Activated naive CD4-positive, alpha-beta T cell treated with anti-CD3 and anti-CD28 coated beads for 36 hours (primary cell): ENCODE results near the gene RFC4. TPM values are rescaled to one million over a fixed set of nuclear protein-coding genes. Genes with fewer than 3 reads are reported as not detected.
"Not testable (repeated sequence)": the region's sequence is repeated elsewhere in the genome, so short reads cannot be mapped to it uniquely, and the experiment has no call there.

Source experiments
- CTCF ChIA-PET: fragments of 350-600 bp; sonication (Branson Sonifier 250); formaldehyde crosslinking; loops from one replicate; lab custom pipeline; 2021; ENCODE audit warnings: antibody characterized with exemption; lab: Charles Lee
- DNase-seq: peaks from one replicate; pipeline ENCODE4 v3.0.0-alpha.2; 2020
- H3K27ac Mint-ChIP-seq: one replicate; pipeline ENCODE4 v1.8.0; 2021; ENCODE audit warnings: mild to moderate bottlenecking, mixed read lengths
- H3K27me3 Mint-ChIP-seq: one replicate; pipeline ENCODE4 v1.8.0; 2021; ENCODE audit warnings: low read depth, mixed read lengths
- H3K36me3 Mint-ChIP-seq: one replicate; pipeline ENCODE4 v1.8.0; 2021; ENCODE audit warnings: low read depth, mixed read lengths
- H3K4me1 Mint-ChIP-seq: one replicate; pipeline ENCODE4 v1.8.0; 2021; ENCODE audit warnings: low read depth, mixed read lengths
- H3K4me3 Mint-ChIP-seq: one replicate; pipeline ENCODE4 v1.8.0; 2021; ENCODE audit warnings: mild to moderate bottlenecking, moderate library complexity, mixed read lengths
- H3K9me3 Mint-ChIP-seq: one replicate; pipeline ENCODE4 v1.8.0; 2021; ENCODE audit warnings: mixed read lengths
- intact Hi-C: fragments of 100-400 bp; cut with micrococcal nuclease; formaldehyde crosslinking; loops from one replicate; pipeline ENCODE4 v1.15.1; 2023
- total RNA-seq, 2 experiments: library from RNA; stranded (reverse); gene quantifications; one replicate each; pipeline ENCODE4 v1.2.3, GENCODE V29; 2021

Gene RFC4
- total RNA-seq, 2 experiments from 2014 or later, result 135 to 136 TPM

DNA sequence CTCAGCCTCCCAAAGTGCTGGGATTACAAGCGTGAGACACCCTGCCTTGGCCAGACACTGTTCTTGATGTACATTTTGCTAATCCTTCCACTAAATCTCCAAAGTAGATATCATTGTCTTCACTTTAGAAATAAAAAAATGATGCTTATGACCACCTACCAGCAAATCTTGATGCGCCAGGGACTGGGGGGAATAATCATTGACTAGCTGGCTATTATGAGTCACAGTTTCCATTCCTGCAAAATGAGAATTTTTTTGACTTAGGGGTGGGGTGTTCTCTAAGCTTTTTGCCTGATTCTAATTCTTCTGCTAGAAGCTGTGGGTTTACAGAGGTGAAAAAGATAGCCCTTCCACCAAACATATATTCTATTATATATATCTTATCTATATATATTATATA is 17.1 kb upstream of the RFC4 start:
- intact Hi-C loops, result loop anchor here (5.0 to 10.0 kb wide), 3 partner anchors 566 to 846 kb away; partner anchors contain the start of gene ETV5
- no peak overlapping the region for H3K4me3 Mint-ChIP-seq

DNA sequence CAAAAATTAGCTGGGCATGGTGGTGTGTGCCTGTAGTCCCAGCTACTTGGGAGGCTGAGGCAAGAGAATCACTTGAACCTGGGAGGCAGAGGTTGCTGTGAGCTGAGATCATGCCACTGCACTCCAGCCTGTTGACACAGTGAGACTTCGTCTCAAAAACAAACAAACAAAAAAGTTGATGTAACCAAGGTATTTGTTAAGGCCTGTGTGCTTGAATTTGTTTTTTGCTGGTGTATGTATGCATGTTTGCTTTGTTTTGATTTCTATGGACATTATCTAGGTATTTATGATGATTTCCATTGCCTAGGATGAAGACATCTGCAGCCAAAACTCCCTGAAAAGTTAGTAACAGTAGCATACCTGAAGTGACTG is 16.1 kb upstream of the RFC4 start:
- Mint-ChIP-seq H3K27me3 (peaks cover 12% of the 10 kb centered on the region), H3K4me1 (peaks cover 25% of the 10 kb centered on the region)
- not testable (repeated sequence) for H3K4me3 Mint-ChIP-seq, H3K9me3 Mint-ChIP-seq, H3K27ac Mint-ChIP-seq, H3K36me3 Mint-ChIP-seq, DNase-seq
- intact Hi-C loops, result loop anchor here (5.0 to 10.0 kb wide), 3 partner anchors 565 to 845 kb away; partner anchors contain the start of gene ETV5
- CTCF ChIA-PET, result interaction anchor here (0.6 to 6.5 kb wide), 16 partner anchors 11 to 879 kb away, joined by 3 to 99 read pairs (median 4); partner anchors contain the start of genes AHSG, RFC4 and TBCCD1

More for the DNA sequence above, 17.1 kb upstream of the RFC4 start:
- no peak overlapping the region for H3K27ac Mint-ChIP-seq
- DNase-seq, result no peak
- no peaks in the 10 kb centered on the region for H3K9me3 Mint-ChIP-seq
- H3K4me1 Mint-ChIP-seq, result peaks cover 29% of the 10 kb centered on the region
- CTCF ChIA-PET, result interaction anchor here (0.9 to 6.5 kb wide), 3 partner anchors 11 to 208 kb away, joined by 3 to 99 read pairs (median 4); partner anchors contain the start of gene AHSG
- peaks cover 7% of the 10 kb centered on the region for H3K36me3 Mint-ChIP-seq
- H3K27me3 Mint-ChIP-seq, result peaks cover 14% of the 10 kb centered on the region

DNA sequence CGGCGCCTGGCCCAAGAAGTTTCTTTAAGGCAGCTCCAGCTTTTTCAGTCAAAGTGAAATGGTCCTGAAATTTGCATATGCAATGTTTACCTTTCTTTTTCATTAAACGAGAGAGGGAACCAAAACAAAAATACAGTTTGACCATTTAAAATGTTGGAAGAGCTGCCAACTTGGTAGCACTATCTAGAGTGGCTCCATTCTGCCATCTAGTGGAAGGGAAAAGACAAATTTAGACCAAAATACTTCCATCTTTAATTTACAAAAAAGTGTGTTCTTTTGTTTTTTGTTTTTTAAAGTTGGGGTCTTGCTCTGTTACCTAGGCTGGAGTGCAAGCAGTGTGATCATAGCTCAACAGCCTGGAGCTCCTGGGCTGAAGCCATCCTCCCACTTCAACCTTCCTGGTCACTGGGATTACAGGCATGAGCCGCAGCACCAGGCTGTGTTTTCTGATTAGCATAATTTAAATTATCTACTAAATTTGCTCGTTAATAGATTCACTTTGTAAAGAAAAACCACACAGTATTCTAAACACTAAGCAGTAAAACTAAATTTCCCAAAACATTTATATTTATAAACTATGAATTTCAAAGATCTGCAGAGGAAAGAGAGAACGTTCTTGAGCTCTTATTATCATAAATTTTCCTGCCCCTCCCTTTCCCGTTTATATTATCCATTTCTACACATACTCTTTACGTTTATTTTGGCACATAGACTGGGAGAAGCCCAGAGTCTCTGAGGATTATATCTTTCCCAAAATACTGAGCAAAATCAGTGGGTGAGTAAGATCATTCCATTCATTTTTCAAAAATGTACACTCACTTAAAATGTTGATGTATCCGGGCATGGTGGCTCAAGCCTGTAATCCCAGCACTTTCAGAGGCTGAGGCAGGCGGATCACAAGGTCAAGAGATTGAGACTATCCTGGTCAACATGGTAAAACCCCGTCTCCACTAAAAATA is 15.4 kb upstream of the RFC4 start:
- Mint-ChIP-seq H3K27ac (no peak overlapping the region), H3K36me3 (peaks cover 7% of the 10 kb centered on the region), H3K9me3 (no peaks in the 10 kb centered on the region), H3K4me1 (peaks cover 25% of the 10 kb centered on the region), H3K27me3 (peaks cover 12% of the 10 kb centered on the region), H3K4me3 (no peak overlapping the region)
- intact Hi-C loops, result loop anchor here (1.0 to 10.0 kb wide), 4 partner anchors 204 to 844 kb away; partner anchors contain the start of gene ETV5
- CTCF ChIA-PET, result interaction anchor here (0.6 to 6.5 kb wide), 26 partner anchors 12 to 878 kb away, joined by 3 to 99 read pairs (median 3); partner anchors contain the start of genes ADIPOQ, AHSG, RFC4 and TBCCD1
- peak; percentile 12 for DNase-seq

DNA sequence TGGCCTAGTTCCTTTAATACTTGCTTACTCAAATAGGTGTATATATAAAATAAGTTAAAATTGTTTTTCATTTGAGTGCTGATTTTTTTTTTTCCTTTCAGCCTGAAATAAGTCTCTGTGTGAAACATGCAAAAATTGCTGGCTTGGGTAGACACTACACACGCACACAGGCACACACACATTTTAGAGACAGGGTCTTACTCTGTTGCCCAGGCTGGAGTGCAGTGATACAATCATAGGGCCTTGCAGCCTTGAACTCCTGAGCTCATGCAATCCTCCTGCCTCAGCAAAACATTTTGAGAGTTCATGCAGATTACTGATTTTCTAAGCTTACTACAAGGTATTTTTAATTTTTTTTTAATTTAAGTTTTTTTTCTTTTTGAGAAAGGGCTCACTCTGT is 12.7 kb upstream of the RFC4 start:
- CTCF ChIA-PET, result interaction anchor here (1.1 to 6.5 kb wide), 6 partner anchors 8 to 230 kb away, joined by 3 to 99 read pairs (median 3); partner anchors contain the start of gene AHSG
- H3K4me3 Mint-ChIP-seq, result no peak overlapping the region
- H3K36me3 Mint-ChIP-seq, result no peaks in the 10 kb centered on the region
- H3K27ac Mint-ChIP-seq, result no peak overlapping the region
- no peaks in the 10 kb centered on the region for H3K9me3 Mint-ChIP-seq
- no peak for DNase-seq
- H3K27me3 Mint-ChIP-seq, result peaks cover 1% of the 10 kb centered on the region
- intact Hi-C loops, result no loop called here
- peaks cover 4% of the 10 kb centered on the region for H3K4me1 Mint-ChIP-seq

DNA sequence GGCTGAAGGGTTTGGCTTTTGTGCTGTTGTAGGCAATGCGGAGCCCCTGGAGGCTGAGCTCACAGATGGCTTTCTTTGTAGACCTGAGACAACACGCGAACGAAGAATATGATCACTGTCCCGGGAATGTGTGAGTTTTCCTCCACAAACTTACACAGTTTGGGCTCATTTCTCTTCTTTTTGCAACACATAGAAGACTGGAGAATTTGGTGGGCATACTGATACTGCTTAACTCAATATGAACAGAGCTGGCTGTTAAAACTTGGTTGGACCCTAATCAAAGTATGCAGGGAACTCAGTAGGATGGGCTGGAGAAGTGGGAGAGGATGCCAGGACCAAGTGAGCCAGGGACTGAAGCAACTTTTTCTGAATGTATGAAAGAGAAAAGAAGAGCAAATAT is 12.2 kb upstream of the RFC4 start:
- no peaks in the 10 kb centered on the region for H3K27me3 Mint-ChIP-seq
- DNase-seq, result no peak
- H3K4me1 Mint-ChIP-seq, result peaks cover 3% of the 10 kb centered on the region
- intact Hi-C loops, result no loop called here
- H3K36me3 Mint-ChIP-seq, result no peaks in the 10 kb centered on the region
- CTCF ChIA-PET, result interaction anchor here (0.9 to 6.5 kb wide), 5 partner anchors 8 to 248 kb away, joined by 3 to 99 read pairs (median 3); partner anchors contain the start of gene AHSG
- no peak overlapping the region for H3K27ac Mint-ChIP-seq
- H3K4me3 Mint-ChIP-seq, result no peak overlapping the region
- H3K9me3 Mint-ChIP-seq, result no peaks in the 10 kb centered on the region

DNA sequence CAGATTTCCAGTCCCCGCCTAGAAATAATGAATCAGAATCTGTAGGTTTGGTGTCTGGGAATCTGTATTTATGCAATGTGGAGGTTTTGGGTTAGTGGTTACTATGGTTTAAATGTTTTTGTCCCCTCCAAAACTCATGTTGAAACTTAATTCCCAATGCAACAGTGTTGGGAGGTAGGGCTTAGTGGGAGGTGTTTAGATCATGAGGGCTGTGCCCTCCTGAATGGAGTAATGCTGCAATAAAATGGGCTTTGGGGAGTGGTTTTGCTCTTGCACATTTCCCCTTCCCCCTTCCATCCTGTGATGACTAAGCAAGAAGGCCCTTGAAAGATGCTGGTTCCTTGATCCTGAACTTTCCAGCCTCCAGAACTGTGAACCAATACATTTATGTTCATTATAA is 9.2 kb upstream of the RFC4 start:
- H3K9me3 Mint-ChIP-seq, result no peaks in the 10 kb centered on the region
- H3K27me3 Mint-ChIP-seq, result no peaks in the 10 kb centered on the region
- H3K36me3 Mint-ChIP-seq, result no peaks in the 10 kb centered on the region
- no peak for DNase-seq
- H3K4me3 Mint-ChIP-seq, result no peak overlapping the region
- no peaks in the 10 kb centered on the region for H3K4me1 Mint-ChIP-seq
- intact Hi-C loops, result no loop called here
- CTCF ChIA-PET, result no interaction called here
- no peak overlapping the region for H3K27ac Mint-ChIP-seq

DNA sequence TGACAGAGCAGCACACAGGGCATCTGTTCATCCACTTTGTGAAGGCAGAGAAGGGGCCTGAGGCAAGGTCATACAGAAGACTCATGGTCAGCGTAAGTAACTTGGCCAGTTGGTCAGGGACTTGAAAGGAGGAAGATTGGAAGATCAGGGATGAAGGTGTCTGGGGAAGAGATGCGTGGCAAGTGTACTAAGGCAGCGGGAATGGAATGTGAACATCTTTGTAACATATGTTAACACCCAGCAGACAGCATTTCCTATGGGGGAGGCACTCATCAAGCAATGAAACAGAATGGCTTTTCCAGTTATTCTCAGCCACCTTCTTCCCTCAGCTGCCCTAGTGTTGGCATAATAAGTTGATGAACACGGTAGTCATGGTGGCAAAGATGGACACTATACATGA is 7.8 kb upstream of the RFC4 start:
- no peaks in the 10 kb centered on the region for H3K27me3 Mint-ChIP-seq
- no peak overlapping the region for H3K27ac Mint-ChIP-seq
- intact Hi-C loops, result no loop called here
- no peaks in the 10 kb centered on the region for H3K9me3 Mint-ChIP-seq
- no peak for DNase-seq
- H3K4me3 Mint-ChIP-seq, result no peak overlapping the region
- CTCF ChIA-PET, result interaction anchor here (0.6 to 1.1 kb wide), 2 partner anchors 197 to 205 kb away, joined by 3 to 6 read pairs; no protein-coding TSS in a partner anchor
- no peaks in the 10 kb centered on the region for H3K4me1 Mint-ChIP-seq
- no peaks in the 10 kb centered on the region for H3K36me3 Mint-ChIP-seq

DNA sequence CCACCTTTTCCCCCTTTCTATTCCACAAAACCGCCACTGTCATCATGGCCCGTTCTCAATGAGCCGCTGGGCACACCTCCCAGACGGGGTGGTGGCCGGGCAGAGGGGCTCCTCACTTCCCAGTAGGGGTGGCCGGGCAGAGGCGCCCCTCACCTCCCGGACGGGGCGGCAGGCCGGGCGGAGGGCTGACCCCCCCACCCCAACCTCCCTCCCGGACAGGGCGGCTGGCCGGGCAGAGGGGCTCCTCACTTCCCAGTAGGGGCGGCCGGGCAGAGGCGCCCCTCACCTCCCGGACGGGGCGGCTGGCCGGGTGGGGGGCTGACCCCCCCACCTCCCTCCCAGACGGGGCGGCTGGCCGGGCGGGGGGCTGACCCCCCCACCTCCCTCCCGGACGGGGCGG is 5.0 kb upstream of the RFC4 start:
- H3K4me1 Mint-ChIP-seq, H3K36me3 Mint-ChIP-seq, H3K4me3 Mint-ChIP-seq, CTCF ChIA-PET, H3K9me3 Mint-ChIP-seq, H3K27ac Mint-ChIP-seq, H3K27me3 Mint-ChIP-seq, intact Hi-C loops, DNase-seq: not testable (repeated sequence)

DNA sequence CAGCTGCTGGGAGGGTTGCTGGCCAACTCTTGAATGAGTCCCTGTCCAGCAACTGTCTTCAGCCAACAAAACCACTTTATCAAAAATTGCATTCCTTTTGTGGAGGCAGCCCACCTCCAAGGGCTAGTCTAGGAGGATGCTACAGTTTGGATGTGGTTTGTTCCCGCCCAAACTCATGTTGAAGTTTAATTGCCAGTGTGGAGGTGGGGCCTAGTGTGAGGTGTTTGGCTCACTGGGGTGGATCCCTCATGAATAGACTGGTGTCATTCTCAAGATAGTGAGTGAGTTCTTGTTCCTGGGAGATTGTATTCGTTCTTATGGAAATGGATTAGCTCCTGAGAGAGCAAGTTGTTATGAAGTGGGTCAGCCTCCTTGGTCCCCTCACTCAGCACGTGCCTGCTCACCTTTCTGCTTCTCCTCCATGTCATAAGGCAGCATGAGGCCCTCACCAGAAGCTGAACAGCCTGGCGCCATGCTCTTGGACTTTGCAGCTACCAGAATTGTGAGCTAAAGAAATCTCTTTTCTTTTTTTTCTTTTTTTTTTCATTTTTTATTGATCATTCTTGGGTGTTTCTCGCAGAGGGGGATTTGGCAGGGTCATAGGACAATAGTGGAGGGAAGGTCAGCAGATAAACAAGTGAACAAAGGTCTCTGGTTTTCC is 4.2 kb upstream of the RFC4 start:
- no peaks in the 10 kb centered on the region for H3K27me3 Mint-ChIP-seq
- H3K36me3 Mint-ChIP-seq, result peaks cover 3% of the 10 kb centered on the region
- no peak overlapping the region for H3K4me3 Mint-ChIP-seq
- intact Hi-C loops, result no loop called here
- DNase-seq, result no peak
- peaks cover 5% of the 10 kb centered on the region for H3K4me1 Mint-ChIP-seq
- CTCF ChIA-PET, result interaction anchor here (1.2 kb wide), 1 partner anchor 11 kb away, joined by 7 read pairs; no protein-coding TSS in a partner anchor
- no peak overlapping the region for H3K27ac Mint-ChIP-seq
- no peaks in the 10 kb centered on the region for H3K9me3 Mint-ChIP-seq

DNA sequence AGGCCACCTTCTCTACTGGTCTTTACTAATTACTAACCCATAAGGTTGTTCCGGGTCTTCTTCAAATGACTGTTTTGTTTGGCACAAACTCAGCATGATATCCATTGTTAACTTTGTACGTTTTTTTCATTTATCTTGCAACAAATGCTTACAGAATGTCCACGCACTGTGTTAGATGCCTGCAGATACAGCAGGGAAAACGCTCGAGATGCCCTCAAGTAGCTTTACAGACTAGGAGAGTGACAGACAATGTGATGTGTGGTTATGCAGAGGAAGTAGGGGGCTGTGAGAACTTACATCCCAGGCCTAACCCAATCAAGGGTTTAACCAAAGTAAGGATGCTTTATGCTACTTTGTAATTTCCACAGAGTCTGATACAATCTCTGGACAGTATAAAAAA is 949 bp upstream of the RFC4 start:
- H3K36me3 Mint-ChIP-seq, result peaks cover 24% of the 10 kb centered on the region
- H3K27me3 Mint-ChIP-seq, result no peaks in the 10 kb centered on the region
- no peaks in the 10 kb centered on the region for H3K9me3 Mint-ChIP-seq
- peak overlapping the region; percentile 94 for H3K27ac Mint-ChIP-seq
- DNase-seq, result no peak
- CTCF ChIA-PET, result interaction anchor here (0.6 to 3.1 kb wide), 4 partner anchors 10 to 21 kb away, joined by 3 to 15 read pairs (median 4); no protein-coding TSS in a partner anchor
- H3K4me1 Mint-ChIP-seq, result peaks cover 19% of the 10 kb centered on the region
- H3K4me3 Mint-ChIP-seq, result peak overlapping the region; percentile 91
- intact Hi-C loops, result loop anchor here (5.0 kb wide), 1 partner anchor 35 kb away; no protein-coding TSS in a partner anchor

DNA sequence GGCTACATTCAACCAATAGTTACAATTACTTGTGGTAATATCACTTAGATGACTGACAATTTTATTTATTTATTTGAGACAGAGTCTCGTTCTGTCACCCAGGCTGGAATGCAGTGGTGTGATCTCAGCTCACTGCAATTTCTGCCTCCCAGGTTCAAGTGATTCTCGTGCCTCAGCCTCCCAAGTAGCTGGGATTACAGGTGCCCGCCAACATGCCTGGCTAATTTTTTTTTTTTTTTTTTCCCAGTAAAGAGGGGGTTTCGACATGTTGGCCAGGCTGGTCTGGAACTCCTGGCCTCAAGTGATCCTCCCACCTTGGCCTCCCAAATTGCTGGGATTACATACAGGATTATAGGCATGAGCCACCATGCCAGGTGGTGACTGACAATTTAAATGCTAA is 2.8 kb downstream of the RFC4 start:
- intact Hi-C loops, H3K27ac Mint-ChIP-seq, H3K9me3 Mint-ChIP-seq, H3K4me3 Mint-ChIP-seq, H3K27me3 Mint-ChIP-seq, DNase-seq: not testable (repeated sequence)
- H3K36me3 Mint-ChIP-seq, result peaks cover 48% of the 10 kb centered on the region
- H3K4me1 Mint-ChIP-seq, result peaks cover 27% of the 10 kb centered on the region
- CTCF ChIA-PET, result interaction anchor here (0.7 to 1.3 kb wide), 2 partner anchors 187 to 213 kb away, joined by 3 read pairs; no protein-coding TSS in a partner anchor

DNA sequence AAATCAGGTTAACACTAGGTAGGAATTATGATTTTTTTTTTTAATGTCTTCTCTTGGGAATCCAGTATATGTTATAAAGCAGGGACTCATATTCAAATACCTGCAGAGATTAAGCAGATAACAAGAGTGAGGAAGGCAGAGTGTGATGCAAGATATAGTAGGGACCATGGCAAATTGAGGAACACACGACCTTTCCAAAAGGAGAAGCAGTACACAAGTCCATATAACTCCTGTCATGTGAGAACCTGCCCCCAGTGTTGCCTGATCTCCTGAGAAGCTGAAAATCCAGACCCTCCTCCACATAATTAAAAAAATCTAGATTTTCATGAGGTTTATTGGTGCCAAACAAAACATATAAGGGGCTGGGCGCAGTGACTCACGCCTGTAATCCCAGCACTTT is 3.6 kb downstream of the RFC4 start:
- Mint-ChIP-seq H3K27ac (no peak overlapping the region), H3K9me3 (no peaks in the 10 kb centered on the region), H3K4me1 (peaks cover 28% of the 10 kb centered on the region), H3K4me3 (no peak overlapping the region), H3K36me3 (peaks cover 52% of the 10 kb centered on the region), H3K27me3 (no peaks in the 10 kb centered on the region)
- CTCF ChIA-PET, result interaction anchor here (1.2 to 1.3 kb wide), 3 partner anchors 16 to 186 kb away, joined by 3 to 5 read pairs (median 4); no protein-coding TSS in a partner anchor
- DNase-seq, result no peak
- intact Hi-C loops, result no loop called here
